HEK293T (cell line): ENCODE data around the gene RAB12.

ENCODE experiments used
- CTCF ChIA-PET: fragments of 350-600 bp; formaldehyde crosslinking; extraction: SDS; loops from one replicate; lab custom pipeline; 2021; ENCODE audit warnings: antibody characterized with exemption, inconsistent platforms; lab: Yijun Ruan, JAX
- POLR2A ChIA-PET: fragments of 350-600 bp; formaldehyde crosslinking; extraction: SDS; loops from one replicate; lab custom pipeline; 2020; ENCODE audit warnings: antibody characterized with exemption, inconsistent platforms; lab: Yijun Ruan, JAX
- DNase-seq: peaks from one replicate; pipeline ENCODE4 v3.0.0; 2012; ENCODE audit warnings: mixed read lengths; ENCODE audit errors: extremely low spot score
- ARNT ChIP-seq: fragments of 450-650 bp; IDR thresholded peaks from 2 replicates; pipeline ENCODE4 v1.6.1; 2017; ENCODE audit warnings: mild to moderate bottlenecking
- BHLHE40 ChIP-seq: fragments of 450-650 bp; IDR thresholded peaks from 2 replicates; pipeline ENCODE4 v1.6.1; 2016; ENCODE audit warnings: mild to moderate bottlenecking, moderate library complexity, borderline replicate concordance
- CTBP1 ChIP-seq: fragments of 450-650 bp; IDR thresholded peaks from 2 replicates; pipeline ENCODE4 v1.6.1; 2016; ENCODE audit warnings: borderline replicate concordance
- ELF4 ChIP-seq: fragments of 450-650 bp; IDR thresholded peaks from 2 replicates; pipeline ENCODE4 v1.6.1; 2017; ENCODE audit warnings: antibody characterized with exemption
- FOXA1 ChIP-seq: fragments of 450-650 bp; IDR thresholded peaks from 2 replicates; pipeline ENCODE4 v1.6.1; 2016; ENCODE audit warnings: mild to moderate bottlenecking
- FOXK2 ChIP-seq: fragments of 450-650 bp; IDR thresholded peaks from 2 replicates; pipeline ENCODE4 v1.6.1; 2016; ENCODE audit warnings: mild to moderate bottlenecking
- FOXM1 ChIP-seq: fragments of 450-650 bp; IDR thresholded peaks from 2 replicates; pipeline ENCODE4 v1.6.1; 2017; ENCODE audit warnings: mild to moderate bottlenecking, borderline replicate concordance
- HDGF ChIP-seq: fragments of 450-650 bp; IDR thresholded peaks from 2 replicates; pipeline ENCODE4 v1.6.1; 2017; ENCODE audit warnings: antibody characterized with exemption, borderline replicate concordance
- L3MBTL2 ChIP-seq: fragments of 450-650 bp; conservative IDR thresholded peaks from 2 replicates; pipeline ENCODE4 v1.6.1; 2016; ENCODE audit warnings: mild to moderate bottlenecking
- LEF1 ChIP-seq: fragments of 450-650 bp; IDR thresholded peaks from 2 replicates; pipeline ENCODE4 v1.6.1; 2017; ENCODE audit warnings: mild to moderate bottlenecking, borderline replicate concordance
- NFRKB ChIP-seq: fragments of 450-650 bp; IDR thresholded peaks from 2 replicates; pipeline ENCODE4 v1.6.1; 2016; ENCODE audit warnings: mild to moderate bottlenecking, moderate library complexity
- PKNOX1 ChIP-seq: fragments of 450-650 bp; IDR thresholded peaks from 2 replicates; pipeline ENCODE4 v1.6.1; 2016
- SP1 ChIP-seq: fragments of 450-650 bp; IDR thresholded peaks from 2 replicates; pipeline ENCODE4 v1.6.1; 2017
- SUZ12 ChIP-seq: fragments of 450-650 bp; IDR thresholded peaks from 2 replicates; pipeline ENCODE4 v1.6.1; 2016; ENCODE audit warnings: mild to moderate bottlenecking
- TARDBP ChIP-seq: fragments of 450-650 bp; IDR thresholded peaks from 2 replicates; pipeline ENCODE4 v1.6.1; 2016
- ZNF384 ChIP-seq: fragments of 450-650 bp; IDR thresholded peaks from 2 replicates; pipeline ENCODE4 v1.6.1; 2016

Gene RAB12

GRCh38 chr18:8627107-8627472 is 17.9 kb downstream of the RAB12 start:
- no peak for TF ChIP-seq FOXA1
- no peak for TF ChIP-seq FOXM1
- TF ChIP-seq PKNOX1, result no peak
- TF ChIP-seq SUZ12, result no peak
- no peak for TF ChIP-seq ARNT
- TF ChIP-seq CTBP1, result no peak
- TF ChIP-seq ELF4, result no peak
- no peak for TF ChIP-seq HDGF
- no peak for TF ChIP-seq FOXK2
- no peak for TF ChIP-seq ZNF384
- POLR2A ChIA-PET, result no interaction called here
- no peak for DNase-seq
- CTCF ChIA-PET, result no interaction called here

- POLR2A ChIA-PET, result no interaction called here
- no peak for TF ChIP-seq TARDBP
- CTCF ChIA-PET, result no interaction called here
- no peak for DNase-seq
Measured at GRCh38 chr18:8627540-8627939, 18.3 kb downstream of the RAB12 start.

- POLR2A ChIA-PET, result no interaction called here
Measured at GRCh38 chr18:8629602-8630001, 20.4 kb downstream of the RAB12 start.

GRCh38 chr18:8630546-8630945 is 21.3 kb downstream of the RAB12 start:
- ChIA-PET POLR2A (no interaction called here), CTCF (no interaction called here)
- TF ChIP-seq ARNT (no peak), ZNF384 (no peak), BHLHE40 (no peak), PKNOX1 (no peak), NFRKB (no peak), FOXM1 (no peak), TARDBP (no peak), CTBP1 (no peak), SP1 (no peak)
- DNase-seq, result no peak

More at GRCh38 chr18:8629602-8630001, 20.4 kb downstream of the RAB12 start:
- CTCF ChIA-PET, result no interaction called here
- no peak for DNase-seq
- TF ChIP-seq LEF1 (no peak), ELF4 (no peak), CTBP1 (no peak), FOXA1 (no peak), ARNT (no peak)

- ChIA-PET CTCF (no interaction called here), POLR2A (no interaction called here)
- no peak for TF ChIP-seq TARDBP
- no peak for TF ChIP-seq NFRKB
- TF ChIP-seq PKNOX1, result no peak
- TF ChIP-seq FOXM1, result no peak
- no peak for TF ChIP-seq LEF1
- no peak for TF ChIP-seq HDGF
- no peak for TF ChIP-seq CTBP1
- TF ChIP-seq ELF4, result no peak
- TF ChIP-seq ARNT, result no peak
- no peak for TF ChIP-seq ZNF384
- TF ChIP-seq FOXA1, result no peak
- TF ChIP-seq SP1, result no peak
- no peak for TF ChIP-seq BHLHE40
- no peak for TF ChIP-seq FOXK2
- no peak for TF ChIP-seq SUZ12
- TF ChIP-seq L3MBTL2, result no peak
- no peak for DNase-seq
Measured at GRCh38 chr18:8631265-8631664, 22.0 kb downstream of the RAB12 start.

GRCh38 chr18:8632386-8632785 is 23.1 kb downstream of the RAB12 start:
- POLR2A ChIA-PET, result no interaction called here
- no peak for DNase-seq
- CTCF ChIA-PET, result no interaction called here
- TF ChIP-seq CTBP1 (no peak), HDGF (no peak), ZNF384 (no peak), FOXM1 (no peak), TARDBP (no peak), PKNOX1 (no peak), NFRKB (no peak), BHLHE40 (no peak), SP1 (no peak), LEF1 (no peak)

- no peak for DNase-seq
- no peak for TF ChIP-seq LEF1
- no peak for TF ChIP-seq PKNOX1
- no peak for TF ChIP-seq SP1
- no peak for TF ChIP-seq FOXA1
- ChIA-PET CTCF (no interaction called here), POLR2A (no interaction called here)
Measured at GRCh38 chr18:8634508-8634907, 25.3 kb downstream of the RAB12 start.
